SU-DHL-6 (cell line): ENCODE data around the gene NDUFC1.

ENCODE experiments used
- H2AFZ ChIP-seq: fragments of 200-600 bp; sonication (generic); 2 replicates; pipeline ENCODE4 v1.6.1; 2014; ENCODE audit warnings: low read depth, mild to moderate bottlenecking, moderate library complexity, mixed read lengths, antibody characterized with exemption, low read length; ENCODE audit not compliant: severe bottlenecking
- H3F3A ChIP-seq: fragments of 200-600 bp; shearing (Covaris generic); 2 replicates; pipeline ENCODE4 v1.6.0; 2016; ENCODE audit warnings: antibody characterized with exemption, mild to moderate bottlenecking; ENCODE audit not compliant: insufficient read depth
- H3K27ac ChIP-seq: fragments of 200-600 bp; sonication (generic); 2 replicates; pipeline ENCODE4 v1.5.1; 2016; ENCODE audit warnings: low read depth, mild to moderate bottlenecking, low read length, moderate library complexity, mixed read lengths
- H3K27me3 ChIP-seq: fragments of 200-600 bp; sonication (generic), shearing (Covaris generic); 2 replicates; pipeline ENCODE4 v1.6.0; 2014; ENCODE audit warnings: mild to moderate bottlenecking, low read length
- H3K36me3 ChIP-seq: fragments of 200-600 bp; sonication (generic); 2 replicates; pipeline ENCODE4 v1.6.1; 2014; ENCODE audit warnings: mild to moderate bottlenecking, low read length, mixed read lengths
- H3K4me2 ChIP-seq: fragments of 300-600, 200-600 bp; shearing (Covaris generic), sonication (generic); 2 replicates; pipeline ENCODE4 v1.6.0; 2014; ENCODE audit warnings: low read length, low read depth, mild to moderate bottlenecking; ENCODE audit not compliant: poor library complexity, severe bottlenecking
- H3K4me3 ChIP-seq: fragments of 200-600 bp; sonication (generic); 2 replicates; pipeline ENCODE4 v1.5.1; 2014; ENCODE audit warnings: antibody characterized with exemption, low read length, mild to moderate bottlenecking, mixed read lengths; ENCODE audit not compliant: insufficient read depth, poor library complexity, severe bottlenecking
- H3K79me2 ChIP-seq: fragments of 200-600 bp; sonication (generic); 2 replicates; pipeline ENCODE4 v1.6.1; 2014; ENCODE audit warnings: mild to moderate bottlenecking, low read length, moderate library complexity; ENCODE audit not compliant: insufficient read depth
- H3K9ac ChIP-seq: fragments of 200-600 bp; sonication (generic); 2 replicates; pipeline ENCODE4 v1.7.0; 2014; ENCODE audit warnings: mild to moderate bottlenecking, low read length
- H3K9me2 ChIP-seq: fragments of 200-600 bp; sonication (generic); replicated peaks from 2 replicates; pipeline ENCODE4 v1.6.1; 2014; ENCODE audit warnings: low read length; ENCODE audit not compliant: insufficient read depth
- H3K9me3 ChIP-seq: fragments of 200-600 bp; sonication (generic); 2 replicates; pipeline ENCODE4 v1.6.1; 2014; ENCODE audit warnings: low read length, mixed read lengths; ENCODE audit not compliant: insufficient read depth
- H4K20me1 ChIP-seq: fragments of 200-600 bp; sonication (generic); 2 replicates; pipeline ENCODE4 v1.6.1; 2014; ENCODE audit warnings: low read depth, mild to moderate bottlenecking, antibody characterized with exemption, low read length, moderate library complexity, mixed read lengths
- CTCF ChIP-seq: fragments of 200-600 bp; sonication (generic); IDR thresholded peaks from one replicate; pipeline ENCODE4 v1.5.1; 2017; ENCODE audit warnings: antibody characterized with exemption, mild to moderate bottlenecking, low read length, moderate library complexity; ENCODE audit not compliant: insufficient read depth, poor library complexity, severe bottlenecking
- EZH2phosphoT487 ChIP-seq: fragments of 200-600 bp; sonication (generic), shearing (Covaris generic); conservative IDR thresholded peaks from 2 replicates; pipeline ENCODE4 v1.6.1; 2018; ENCODE audit warnings: mild to moderate bottlenecking, antibody characterized with exemption, low read length, moderate library complexity, mixed read lengths

The NDUFC1 gene

DNA sequence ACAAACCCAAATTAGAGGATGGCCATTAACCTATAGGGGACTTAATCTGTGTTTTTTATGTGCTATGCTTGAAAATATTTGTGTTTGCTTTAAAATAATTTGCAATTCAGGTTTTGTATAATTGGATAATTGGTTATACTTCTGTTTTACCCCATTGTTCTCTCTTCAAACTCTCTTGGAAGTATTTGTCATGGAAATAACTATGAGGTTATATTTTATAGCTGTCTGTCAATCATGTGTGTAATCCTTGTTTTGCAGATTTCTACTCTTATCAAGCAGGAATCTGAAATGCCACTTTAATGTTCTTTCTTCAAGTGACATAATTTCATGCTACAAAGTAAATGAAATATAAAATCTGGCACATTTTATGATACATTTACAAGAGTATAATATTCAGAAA lies 15.4 kb upstream of the NDUFC1 start:
- H3K79me2 ChIP-seq: peaks cover 100% of the 10 kb centered on the region
- H3K27ac ChIP-seq: no peak overlapping the region
- no peaks in the 10 kb centered on the region for H3K27me3 ChIP-seq
- peaks cover 7% of the 10 kb centered on the region for H3K36me3 ChIP-seq
- no peak overlapping the region for H2AFZ ChIP-seq
- no peaks in the 10 kb centered on the region; the same call in 1 of the 2 replicates for H4K20me1 ChIP-seq
- no peak overlapping the region for H3K4me2 ChIP-seq
- H3K4me3 ChIP-seq: no peak overlapping the region
- H3K9me3 ChIP-seq: no peaks in the 10 kb centered on the region
- H3K9me2 ChIP-seq: no peaks in the 10 kb centered on the region
- H3K9ac ChIP-seq: no peak overlapping the region
- peaks cover 7% of the 10 kb centered on the region; the same call in 1 of the 2 replicates for H3F3A ChIP-seq
- no peak for TF ChIP-seq CTCF
- TF ChIP-seq EZH2phosphoT487: no peak

- no peak overlapping the region for H3K9ac ChIP-seq
- H3K27me3 ChIP-seq: no peaks in the 10 kb centered on the region
- H3K36me3 ChIP-seq: peaks cover 7% of the 10 kb centered on the region
- peaks cover 16% of the 10 kb centered on the region; the same call in 1 of the 2 replicates for H3F3A ChIP-seq
- no peak overlapping the region for H2AFZ ChIP-seq
- no peak overlapping the region for H3K4me2 ChIP-seq
- H3K9me3 ChIP-seq: no peaks in the 10 kb centered on the region
- H3K9me2 ChIP-seq: no peaks in the 10 kb centered on the region
- no peaks in the 10 kb centered on the region; the same call in 1 of the 2 replicates for H4K20me1 ChIP-seq
- no peak overlapping the region for H3K27ac ChIP-seq
- no peak overlapping the region for H3K4me3 ChIP-seq
- H3K79me2 ChIP-seq: peaks cover 100% of the 10 kb centered on the region
- TF ChIP-seq EZH2phosphoT487 (no peak), CTCF (no peak)
Measured at GRCh38 chr4:139316733-139317132, 14.5 kb upstream of the NDUFC1 start.

- Histone ChIP-seq H3K27me3 (no peaks in the 10 kb centered on the region), H4K20me1 (no peaks in the 10 kb centered on the region; the same call in 1 of the 2 replicates), H3K9me2 (no peaks in the 10 kb centered on the region), H3K9ac (peak overlapping the region; percentile 16; the same call in 1 of the 2 replicates), H3K36me3 (peaks cover 7% of the 10 kb centered on the region), H3K9me3 (no peaks in the 10 kb centered on the region), H3K79me2 (peaks cover 98% of the 10 kb centered on the region), H3F3A (peaks cover 25% of the 10 kb centered on the region; the same call in 1 of the 2 replicates), H2AFZ (no peak overlapping the region), H3K4me3 (no peak overlapping the region), H3K4me2 (peak overlapping the region; percentile 59), H3K27ac (peak overlapping the region; percentile 35; the same call in 1 of the 2 replicates)
- TF ChIP-seq EZH2phosphoT487 (no peak), CTCF (no peak)
Measured at GRCh38 chr4:139315221-139315675, 13.0 kb upstream of the NDUFC1 start.
